Natural killer cell (primary cell): ENCODE measurements around the gene ACOT7. TPM values are rescaled to one million over a fixed set of nuclear protein-coding genes. Genes with fewer than 3 reads are reported as not detected.
"Not testable (repeated sequence)": the region's sequence is repeated elsewhere in the genome, so short reads cannot be mapped to it uniquely, and the experiment has no call there.

Source experiments
- ATAC-seq, 3 donors: fragments of 150-1000 bp in 2 of 3; fragments of 200-7000 bp in 1 of 3; cut with Tn5 transposase; 1 replicate in 1 of 3; 2 replicates in 2 of 3; pipeline ENCODE4 v1.10.0; 2021; ENCODE audit warnings: mild to moderate bottlenecking in 2 of 3, moderate library complexity in 2 of 3
- DNase-seq, 2 donors: peaks; one replicate each; pipeline versions ENCODE4 v3.0.0 to v3.0.0-alpha.2; 2013 to 2021; ENCODE audit warnings: mixed read lengths in 1 of 2
- H3K27ac ChIP-seq: one replicate; pipeline ENCODE4 v1.5.1; 2013; ENCODE audit warnings: mild to moderate bottlenecking, low read length
- H3K27me3 ChIP-seq: one replicate; pipeline ENCODE4 v1.6.1; 2013; ENCODE audit warnings: low read length; ENCODE audit not compliant: control insufficient read depth, insufficient read depth
- H3K36me3 ChIP-seq: one replicate; pipeline ENCODE4 v1.6.1; 2013; ENCODE audit warnings: low read length; ENCODE audit not compliant: control insufficient read depth, insufficient read depth
- H3K4me1 ChIP-seq: one replicate; pipeline ENCODE4 v1.6.1; 2013; ENCODE audit warnings: low read length; ENCODE audit not compliant: control insufficient read depth, insufficient read depth
- H3K4me3 ChIP-seq: one replicate; pipeline ENCODE4 v1.5.1; 2013; ENCODE audit warnings: low read length
- H3K9me3 ChIP-seq: one replicate; pipeline ENCODE4 v1.6.1; 2013; ENCODE audit warnings: low read length; ENCODE audit not compliant: control insufficient read depth, insufficient read depth
- H3K27ac Mint-ChIP-seq, 2 donors: one replicate each; pipeline ENCODE4 v1.8.0; 2022; ENCODE audit warnings: mild to moderate bottlenecking in 2 of 2, mixed read lengths in 2 of 2, moderate library complexity in 1 of 2
- H3K27me3 Mint-ChIP-seq, 2 donors: one replicate each; pipeline ENCODE4 v1.8.0; 2022; ENCODE audit warnings: low read depth in 2 of 2, mixed read lengths in 2 of 2
- H3K36me3 Mint-ChIP-seq: one replicate; pipeline ENCODE4 v1.8.0; 2022; ENCODE audit warnings: mixed read lengths
- H3K4me1 Mint-ChIP-seq, 2 donors: one replicate each; pipeline ENCODE4 v1.8.0; 2022; ENCODE audit warnings: mixed read lengths in 2 of 2
- H3K4me3 Mint-ChIP-seq: one replicate; pipeline ENCODE4 v1.8.0; 2022; ENCODE audit warnings: mild to moderate bottlenecking, moderate library complexity, mixed read lengths
- H3K9me3 Mint-ChIP-seq, 2 donors: one replicate each; pipeline ENCODE4 v1.8.0; 2022; ENCODE audit warnings: mixed read lengths in 2 of 2
- CTCF ChIP-seq: fragments of 200-600 bp; IDR thresholded peaks from one replicate; pipeline ENCODE4 v1.8.0; 2022; ENCODE audit warnings: antibody characterized with exemption
- WGBS: methylation state at CpG from one replicate; pipeline ENCODE4 v1.1.7; 2013; ENCODE audit warnings: missing lambda C conversion rate; ENCODE audit not compliant: insufficient coverage; 5-methylcytosine and 5-hydroxymethylcytosine counted together
- intact Hi-C: fragments of 100-400 bp; cut with micrococcal nuclease; formaldehyde crosslinking; loops from one replicate; pipeline ENCODE4 v1.14.2; 2022
- total RNA-seq, 4 donors: library from RNA; stranded (reverse); fragments of 120-200 nt in 1 of 4; gene quantifications; one replicate each; pipeline versions ENCODE4 v1.2.3 to v1.2.4, GENCODE V29; 2013 to 2022

Gene ACOT7
- total RNA-seq, 3 donors from 2014 or later (not counting 1 experiment from before 2014, with no cell fraction given), result 11.5 to 16.9 (median 15.4) TPM

- no peaks in the 10 kb centered on the region for H3K36me3 Mint-ChIP-seq
- H3K27ac ChIP-seq, result no peak overlapping the region
- peak; percentile 90 for TF ChIP-seq CTCF
- 15% methylated on average over 5 of the region's 5 CpGs for WGBS
- H3K9me3 ChIP-seq, result no peaks in the 10 kb centered on the region
- no peaks in the 10 kb centered on the region for H3K36me3 ChIP-seq
- H3K4me3 Mint-ChIP-seq, result peak overlapping the region; percentile 73
- intact Hi-C loops, result loop anchor here (1.0 kb wide), 1 partner anchor 90 kb away; no protein-coding TSS in a partner anchor
- H3K4me1 ChIP-seq, result peaks cover 8% of the 10 kb centered on the region
- H3K27me3 ChIP-seq, result peaks cover 10% of the 10 kb centered on the region
- H3K4me1 Mint-ChIP-seq, result peaks cover 5 to 19% of the 10 kb centered on the region in 2 donors
- no peaks in the 10 kb centered on the region for H3K9me3 Mint-ChIP-seq
- no peak overlapping the region for H3K27ac Mint-ChIP-seq
- peaks cover 20 to 32% of the 10 kb centered on the region in 2 donors for H3K27me3 Mint-ChIP-seq
- ATAC-seq (peak; percentile 59 to 72 (median 64)), DNase-seq (peak; percentile 64 to 86)
- no peak overlapping the region for H3K4me3 ChIP-seq
These were observed 44.5 kb upstream of the ACOT7 start for GRCh38 chr1:6438047-6438525.

GRCh38 chr1:6437012-6437700 lies 43.6 kb upstream of the ACOT7 start:
- H3K4me3 Mint-ChIP-seq, ATAC-seq, H3K9me3 Mint-ChIP-seq, H3K36me3 Mint-ChIP-seq, H3K27me3 ChIP-seq, H3K27ac ChIP-seq, H3K27ac Mint-ChIP-seq, H3K4me1 ChIP-seq, H3K9me3 ChIP-seq, H3K36me3 ChIP-seq, intact Hi-C loops, H3K4me3 ChIP-seq, DNase-seq: not testable (repeated sequence)
- Mint-ChIP-seq H3K4me1 (peaks cover 5 to 19% of the 10 kb centered on the region in 2 donors), H3K27me3 (peaks cover 20 to 32% of the 10 kb centered on the region in 2 donors)
- WGBS, result 69% methylated on average over 22 of the region's 22 CpGs

- H3K9me3 Mint-ChIP-seq, H3K9me3 ChIP-seq, ATAC-seq, H3K36me3 Mint-ChIP-seq, H3K36me3 ChIP-seq, DNase-seq, intact Hi-C loops, H3K4me3 Mint-ChIP-seq, H3K4me3 ChIP-seq, H3K27ac Mint-ChIP-seq, H3K4me1 ChIP-seq, H3K27me3 ChIP-seq, H3K27ac ChIP-seq: not testable (repeated sequence)
- peaks cover 15 to 28% of the 10 kb centered on the region in 2 donors for H3K27me3 Mint-ChIP-seq
- H3K4me1 Mint-ChIP-seq, result peaks cover 5 to 19% of the 10 kb centered on the region in 2 donors
- WGBS, result 80% methylated on average over 1 of the region's 3 CpGs
These were observed 42.7 kb upstream of the ACOT7 start for GRCh38 chr1:6436277-6436676.

GRCh38 chr1:6435547-6435946 lies 42.0 kb upstream of the ACOT7 start:
- Mint-ChIP-seq H3K36me3 (no peaks in the 10 kb centered on the region), H3K27me3 (peaks cover 13 to 26% of the 10 kb centered on the region in 2 donors), H3K4me3 (no peak overlapping the region), H3K27ac (no peak overlapping the region), H3K4me1 (peaks cover 5 to 16% of the 10 kb centered on the region in 2 donors), H3K9me3 (no peaks in the 10 kb centered on the region)
- H3K4me3 ChIP-seq, result no peak overlapping the region
- 79% methylated on average over 2 of the region's 3 CpGs for WGBS
- DNase-seq (no peak), ATAC-seq (no peak)
- H3K9me3 ChIP-seq, result no peaks in the 10 kb centered on the region
- H3K27ac ChIP-seq, result no peak overlapping the region
- H3K27me3 ChIP-seq, result peaks cover 2% of the 10 kb centered on the region
- H3K36me3 ChIP-seq, result no peaks in the 10 kb centered on the region
- intact Hi-C loops, result no loop called here
- H3K4me1 ChIP-seq, result peaks cover 4% of the 10 kb centered on the region
- TF ChIP-seq CTCF, result no peak
